Measurements from ENCODE around the gene BLOC1S2.
A peak's percentile ranks its signal among the peaks of the same experiment; 100 is the strongest.

The BLOC1S2 gene

DNA sequence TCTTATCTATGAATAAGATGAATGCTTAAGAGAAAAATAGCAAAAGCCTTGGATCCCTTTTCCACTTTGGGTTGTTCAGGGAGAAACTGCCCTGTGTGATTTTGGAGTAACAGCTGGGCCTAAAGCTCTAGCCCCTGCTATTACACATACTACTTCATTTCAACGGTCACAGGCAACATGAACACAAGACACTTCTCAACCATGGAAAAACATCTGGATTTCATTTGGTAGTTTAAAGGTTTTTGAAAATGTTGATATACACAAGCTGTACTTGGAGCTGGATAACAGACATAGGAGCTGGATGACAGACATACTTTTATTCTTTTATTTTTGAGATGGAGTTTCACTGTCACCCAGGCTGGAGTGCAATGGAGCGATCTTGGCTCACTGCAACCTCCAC is 54.4 kb downstream of the BLOC1S2 start:
- H3K27ac ChIP-seq: no peak overlapping the region
- no peak for DNase-seq (ENCODE audit: low spot score)
- H3K4me3 ChIP-seq: no peak overlapping the region
- TF ChIP-seq, protein P1, sequence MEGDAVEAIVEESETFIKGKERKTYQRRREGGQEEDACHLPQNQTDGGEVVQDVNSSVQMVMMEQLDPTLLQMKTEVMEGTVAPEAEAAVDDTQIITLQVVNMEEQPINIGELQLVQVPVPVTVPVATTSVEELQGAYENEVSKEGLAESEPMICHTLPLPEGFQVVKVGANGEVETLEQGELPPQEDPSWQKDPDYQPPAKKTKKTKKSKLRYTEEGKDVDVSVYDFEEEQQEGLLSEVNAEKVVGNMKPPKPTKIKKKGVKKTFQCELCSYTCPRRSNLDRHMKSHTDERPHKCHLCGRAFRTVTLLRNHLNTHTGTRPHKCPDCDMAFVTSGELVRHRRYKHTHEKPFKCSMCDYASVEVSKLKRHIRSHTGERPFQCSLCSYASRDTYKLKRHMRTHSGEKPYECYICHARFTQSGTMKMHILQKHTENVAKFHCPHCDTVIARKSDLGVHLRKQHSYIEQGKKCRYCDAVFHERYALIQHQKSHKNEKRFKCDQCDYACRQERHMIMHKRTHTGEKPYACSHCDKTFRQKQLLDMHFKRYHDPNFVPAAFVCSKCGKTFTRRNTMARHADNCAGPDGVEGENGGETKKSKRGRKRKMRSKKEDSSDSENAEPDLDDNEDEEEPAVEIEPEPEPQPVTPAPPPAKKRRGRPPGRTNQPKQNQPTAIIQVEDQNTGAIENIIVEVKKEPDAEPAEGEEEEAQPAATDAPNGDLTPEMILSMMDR (IDR thresholded peaks at IDR 0.05): no peak

DNA sequence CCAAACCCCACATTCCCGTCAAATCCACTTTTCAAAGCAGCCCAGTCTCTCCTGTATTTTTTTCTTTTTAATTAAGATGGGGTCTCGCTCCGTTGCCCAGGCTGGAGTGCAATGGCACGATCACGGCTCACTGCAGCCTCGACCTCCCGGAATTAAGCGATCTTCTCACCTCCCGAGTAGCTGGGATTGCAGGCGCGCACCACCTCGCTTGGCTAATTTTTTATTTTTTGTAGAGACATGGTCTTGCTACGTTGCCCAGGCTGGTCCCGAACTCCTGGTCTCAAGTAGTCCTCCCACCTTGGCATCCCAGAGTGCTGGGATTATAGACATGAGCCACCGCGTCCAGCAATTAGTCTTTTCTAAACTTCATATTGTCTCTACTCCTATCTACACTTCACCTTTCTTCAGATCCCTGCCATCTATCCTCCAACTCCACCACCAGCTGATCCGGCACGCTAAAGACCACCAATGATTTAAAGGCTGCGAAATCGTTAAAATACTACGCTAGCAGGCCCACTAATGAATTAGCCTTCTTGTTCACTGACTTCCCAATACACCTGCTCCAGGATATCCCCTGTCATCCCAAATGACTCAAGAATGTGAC is 56.6 kb downstream of the BLOC1S2 start:
- no peak for DNase-seq (ENCODE audit: low spot score)
- TF ChIP-seq, protein P1 (IDR thresholded peaks at IDR 0.05): no peak
- Histone ChIP-seq H3K4me3 (peak overlapping the region; percentile 99), H3K27ac (peak overlapping the region; percentile 43 to 87)

DNA sequence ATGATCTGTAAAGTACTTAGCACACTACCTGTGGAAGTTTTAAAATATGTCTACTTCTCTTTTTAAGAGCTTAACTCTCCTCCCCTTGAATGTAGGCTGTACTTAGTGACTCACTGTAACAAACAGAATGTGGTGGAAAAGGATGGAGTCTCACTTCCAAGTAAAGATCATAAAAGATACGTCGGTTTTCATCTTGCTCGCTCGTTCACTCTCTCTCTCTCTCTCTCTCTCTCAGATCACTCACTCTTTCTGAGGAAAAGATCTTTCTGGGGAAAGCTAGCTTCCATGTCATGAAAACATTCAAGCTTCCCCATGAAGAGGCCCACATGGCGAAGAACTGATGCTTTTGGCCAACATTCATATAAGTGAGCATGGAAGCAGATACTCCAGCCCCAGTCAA is 62.6 kb downstream of the BLOC1S2 start:
- Histone ChIP-seq H3K27ac (no peak overlapping the region), H3K4me3 (no peak overlapping the region)
- no peak for DNase-seq (ENCODE audit: low spot score)
- TF ChIP-seq, protein P1 (IDR thresholded peaks at IDR 0.05): no peak
